ENCODE measurements around the gene PPP4R2.
A peak's percentile ranks its signal among the peaks of the same experiment; 100 is the strongest.

Gene PPP4R2

GRCh38 chr3:73072634-73073033, 76.0 kb downstream of the PPP4R2 start:
- Histone ChIP-seq H3K9ac (ENCODE audit: low read depth, low read length) (no peak overlapping the region), H3K4me2 (ENCODE audit: low read length) (no peak overlapping the region), H3K27me3 (ENCODE audit: control insufficient read depth, insufficient read depth, low read length) (no peaks in the 10 kb centered on the region), H3K36me3 (ENCODE audit: insufficient read depth, low read length) (no peaks in the 10 kb centered on the region), H3K4me3 (ENCODE audit: low read length) (no peak overlapping the region), H3K4me1 (ENCODE audit: control insufficient read depth, insufficient read depth, low read length) (peaks cover 28% of the 10 kb centered on the region), H3K9me3 (replicated peaks; ENCODE audit: low read length) (no peaks in the 10 kb centered on the region)

- Histone ChIP-seq H3K4me1 (ENCODE audit: control insufficient read depth, insufficient read depth, low read length) (peaks cover 28% of the 10 kb centered on the region), H3K27me3 (ENCODE audit: control insufficient read depth, insufficient read depth, low read length) (no peaks in the 10 kb centered on the region), H3K4me2 (ENCODE audit: low read length) (no peak overlapping the region), H3K9ac (ENCODE audit: low read depth, low read length) (no peak overlapping the region), H3K36me3 (ENCODE audit: insufficient read depth, low read length) (no peaks in the 10 kb centered on the region), H3K9me3 (replicated peaks; ENCODE audit: low read length) (no peaks in the 10 kb centered on the region), H3K4me3 (ENCODE audit: low read length) (no peak overlapping the region)
Observed at GRCh38 chr3:73073091-73073707, 76.6 kb downstream of the PPP4R2 start.

DNA sequence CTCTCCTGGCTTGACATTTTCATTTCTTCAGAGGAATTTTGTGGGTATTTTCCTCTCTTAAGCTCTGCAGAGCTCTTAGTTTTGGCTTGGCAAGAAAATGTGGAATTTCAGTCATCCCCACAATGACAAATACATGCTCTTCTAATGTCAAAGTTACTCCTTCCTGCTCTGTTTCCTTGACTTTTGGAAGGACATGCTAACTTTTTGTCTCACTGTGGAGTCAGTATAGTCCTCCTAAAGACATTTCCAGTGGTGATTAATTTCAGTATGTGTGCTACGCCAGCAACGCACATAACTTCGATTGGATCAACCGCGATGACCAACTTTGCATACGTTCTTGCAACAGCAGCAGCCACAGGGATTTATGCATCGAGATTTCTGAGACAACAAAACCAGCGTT, 78.2 kb downstream of the PPP4R2 start:
- Histone ChIP-seq H3K9me3 (replicated peaks; ENCODE audit: low read length) (no peaks in the 10 kb centered on the region), H3K27me3 (ENCODE audit: control insufficient read depth, insufficient read depth, low read length) (no peaks in the 10 kb centered on the region), H3K4me3 (ENCODE audit: low read length) (no peak overlapping the region)

GRCh38 chr3:73080216-73080966, 83.8 kb downstream of the PPP4R2 start:
- no peaks in the 10 kb centered on the region for H3K4me1 ChIP-seq (ENCODE audit: control insufficient read depth, insufficient read depth, low read length)
- no peaks in the 10 kb centered on the region for H3K27me3 ChIP-seq (ENCODE audit: control insufficient read depth, insufficient read depth, low read length)
- no peak overlapping the region for H3K4me3 ChIP-seq (ENCODE audit: low read length)
- H3K9ac ChIP-seq (ENCODE audit: low read depth, low read length): no peak overlapping the region
- H3K36me3 ChIP-seq (ENCODE audit: insufficient read depth, low read length): no peaks in the 10 kb centered on the region
- no peak overlapping the region for H3K4me2 ChIP-seq (ENCODE audit: low read length)
- H3K9me3 ChIP-seq (replicated peaks; ENCODE audit: low read length): no peaks in the 10 kb centered on the region

More for the DNA sequence above, 78.2 kb downstream of the PPP4R2 start:
- Histone ChIP-seq H3K9ac (ENCODE audit: low read depth, low read length) (no peak overlapping the region), H3K4me1 (ENCODE audit: control insufficient read depth, insufficient read depth, low read length) (peaks cover 28% of the 10 kb centered on the region), H3K36me3 (ENCODE audit: insufficient read depth, low read length) (no peaks in the 10 kb centered on the region), H3K4me2 (ENCODE audit: low read length) (no peak overlapping the region)

DNA sequence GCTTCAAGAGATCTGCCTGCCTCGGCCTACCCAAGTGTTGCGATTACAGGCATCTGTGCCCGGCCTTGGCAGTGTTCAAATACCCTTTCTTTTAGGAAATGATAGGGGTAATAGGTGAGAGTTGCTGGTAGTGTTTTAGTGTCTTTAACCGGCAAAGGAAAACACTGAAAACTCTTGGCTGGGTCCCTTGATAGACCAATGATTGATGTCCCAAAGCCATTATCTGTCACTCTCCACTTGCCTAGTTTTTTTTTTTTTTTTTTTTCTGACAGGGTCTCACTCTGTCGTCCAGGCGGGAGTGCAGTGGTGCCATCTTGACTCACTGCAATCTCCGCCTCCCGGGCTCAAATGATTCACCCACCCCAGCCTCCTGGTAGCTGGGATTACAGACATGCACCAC, 84.5 kb downstream of the PPP4R2 start:
- H3K4me3 ChIP-seq (ENCODE audit: low read length): no peak overlapping the region
- H3K4me2 ChIP-seq (ENCODE audit: low read length): no peak overlapping the region
- no peaks in the 10 kb centered on the region for H3K36me3 ChIP-seq (ENCODE audit: insufficient read depth, low read length)
- no peaks in the 10 kb centered on the region for H3K9me3 ChIP-seq (replicated peaks; ENCODE audit: low read length)
- no peak overlapping the region for H3K9ac ChIP-seq (ENCODE audit: low read depth, low read length)
- H3K27me3 ChIP-seq (ENCODE audit: control insufficient read depth, insufficient read depth, low read length): no peaks in the 10 kb centered on the region
- no peaks in the 10 kb centered on the region for H3K4me1 ChIP-seq (ENCODE audit: control insufficient read depth, insufficient read depth, low read length)

GRCh38 chr3:73084170-73084569, 87.6 kb downstream of the PPP4R2 start:
- Histone ChIP-seq H3K4me2 (ENCODE audit: low read length) (no peak overlapping the region), H3K4me1 (ENCODE audit: control insufficient read depth, insufficient read depth, low read length) (no peaks in the 10 kb centered on the region), H3K9ac (ENCODE audit: low read depth, low read length) (no peak overlapping the region), H3K9me3 (replicated peaks; ENCODE audit: low read length) (no peaks in the 10 kb centered on the region), H3K36me3 (ENCODE audit: insufficient read depth, low read length) (no peaks in the 10 kb centered on the region), H3K27me3 (ENCODE audit: control insufficient read depth, insufficient read depth, low read length) (no peaks in the 10 kb centered on the region), H3K4me3 (ENCODE audit: low read length) (no peak overlapping the region)

- H3K36me3 ChIP-seq (ENCODE audit: insufficient read depth, low read length): no peaks in the 10 kb centered on the region
- H3K9ac ChIP-seq (ENCODE audit: low read depth, low read length): no peak overlapping the region
- no peaks in the 10 kb centered on the region for H3K9me3 ChIP-seq (replicated peaks; ENCODE audit: low read length)
- no peak overlapping the region for H3K4me3 ChIP-seq (ENCODE audit: low read length)
- H3K27me3 ChIP-seq (ENCODE audit: control insufficient read depth, insufficient read depth, low read length): no peaks in the 10 kb centered on the region
- H3K4me1 ChIP-seq (ENCODE audit: control insufficient read depth, insufficient read depth, low read length): no peaks in the 10 kb centered on the region
- H3K4me2 ChIP-seq (ENCODE audit: low read length): no peak overlapping the region
Observed at GRCh38 chr3:73086071-73086494, 89.5 kb downstream of the PPP4R2 start.

- Histone ChIP-seq H3K4me1 (ENCODE audit: control insufficient read depth, insufficient read depth, low read length) (peaks cover 10% of the 10 kb centered on the region), H3K9ac (ENCODE audit: low read depth, low read length) (no peak overlapping the region), H3K4me3 (ENCODE audit: low read length) (no peak overlapping the region), H3K9me3 (replicated peaks; ENCODE audit: low read length) (no peaks in the 10 kb centered on the region), H3K36me3 (ENCODE audit: insufficient read depth, low read length) (no peaks in the 10 kb centered on the region), H3K4me2 (ENCODE audit: low read length) (peak overlapping the region; percentile 42), H3K27me3 (ENCODE audit: control insufficient read depth, insufficient read depth, low read length) (no peaks in the 10 kb centered on the region)
Observed at GRCh38 chr3:73094129-73094528, 97.5 kb downstream of the PPP4R2 start.

GRCh38 chr3:73094951-73095350, 98.3 kb downstream of the PPP4R2 start:
- Histone ChIP-seq H3K4me2 (ENCODE audit: low read length) (no peak overlapping the region), H3K9ac (ENCODE audit: low read depth, low read length) (no peak overlapping the region), H3K4me3 (ENCODE audit: low read length) (no peak overlapping the region), H3K4me1 (ENCODE audit: control insufficient read depth, insufficient read depth, low read length) (peaks cover 10% of the 10 kb centered on the region), H3K27me3 (ENCODE audit: control insufficient read depth, insufficient read depth, low read length) (no peaks in the 10 kb centered on the region), H3K36me3 (ENCODE audit: insufficient read depth, low read length) (no peaks in the 10 kb centered on the region), H3K9me3 (replicated peaks; ENCODE audit: low read length) (no peaks in the 10 kb centered on the region)

- Histone ChIP-seq H3K36me3 (ENCODE audit: insufficient read depth, low read length) (no peaks in the 10 kb centered on the region), H3K9me3 (replicated peaks; ENCODE audit: low read length) (no peaks in the 10 kb centered on the region), H3K9ac (ENCODE audit: low read depth, low read length) (no peak overlapping the region), H3K27me3 (ENCODE audit: control insufficient read depth, insufficient read depth, low read length) (no peaks in the 10 kb centered on the region), H3K4me1 (ENCODE audit: control insufficient read depth, insufficient read depth, low read length) (peaks cover 10% of the 10 kb centered on the region), H3K4me2 (ENCODE audit: low read length) (no peak overlapping the region), H3K4me3 (ENCODE audit: low read length) (no peak overlapping the region)
Observed at GRCh38 chr3:73096169-73096568, 99.6 kb downstream of the PPP4R2 start.

DNA sequence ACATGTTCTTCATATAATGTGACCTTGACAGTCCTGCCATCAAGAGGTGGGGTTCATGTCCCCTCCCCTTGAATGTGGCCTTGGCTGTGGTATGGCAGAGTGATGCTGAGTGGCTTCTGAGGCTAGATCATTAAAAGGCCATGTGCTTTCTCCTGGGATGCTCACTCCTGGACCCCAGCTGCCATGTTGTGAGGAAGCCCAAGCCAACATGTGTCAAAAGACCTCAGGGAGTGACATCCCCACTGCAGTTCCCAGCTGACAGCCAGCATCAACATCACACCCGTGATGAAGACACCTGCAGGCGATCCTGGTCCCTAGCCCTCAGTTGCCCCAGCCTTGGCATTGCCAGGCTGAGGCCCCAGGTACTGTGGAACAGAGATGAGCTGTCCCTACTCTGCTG, 101.4 kb downstream of the PPP4R2 start:
- Histone ChIP-seq H3K27me3 (ENCODE audit: control insufficient read depth, insufficient read depth, low read length) (no peaks in the 10 kb centered on the region), H3K4me3 (ENCODE audit: low read length) (no peak overlapping the region), H3K9me3 (replicated peaks; ENCODE audit: low read length) (no peaks in the 10 kb centered on the region), H3K4me1 (ENCODE audit: control insufficient read depth, insufficient read depth, low read length) (peaks cover 10% of the 10 kb centered on the region), H3K4me2 (ENCODE audit: low read length) (no peak overlapping the region), H3K9ac (ENCODE audit: low read depth, low read length) (no peak overlapping the region), H3K36me3 (ENCODE audit: insufficient read depth, low read length) (no peaks in the 10 kb centered on the region)

DNA sequence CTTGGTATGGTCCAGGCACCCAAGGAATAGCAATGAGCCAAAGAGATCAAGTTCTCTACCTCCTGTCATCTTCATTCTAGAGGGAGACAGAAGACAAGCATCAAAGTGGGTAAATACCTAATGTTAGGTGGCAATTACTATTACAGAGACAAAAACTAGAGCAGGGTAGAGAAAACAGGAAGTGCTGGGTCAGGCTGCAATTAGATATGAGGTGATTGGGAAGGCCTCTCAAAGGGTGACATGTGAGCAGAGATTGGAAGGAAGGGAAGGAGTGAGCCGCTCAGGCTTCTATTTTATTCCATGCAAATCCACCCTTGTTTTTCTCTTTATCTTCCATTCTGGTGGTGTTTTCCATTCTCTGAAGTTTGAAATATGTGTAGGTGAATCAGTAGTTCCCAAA, 102.3 kb downstream of the PPP4R2 start:
- Histone ChIP-seq H3K4me1 (ENCODE audit: control insufficient read depth, insufficient read depth, low read length) (peaks cover 10% of the 10 kb centered on the region), H3K9me3 (replicated peaks; ENCODE audit: low read length) (no peaks in the 10 kb centered on the region), H3K27me3 (ENCODE audit: control insufficient read depth, insufficient read depth, low read length) (no peaks in the 10 kb centered on the region), H3K36me3 (ENCODE audit: insufficient read depth, low read length) (no peaks in the 10 kb centered on the region), H3K9ac (ENCODE audit: low read depth, low read length) (no peak overlapping the region), H3K4me2 (ENCODE audit: low read length) (no peak overlapping the region), H3K4me3 (ENCODE audit: low read length) (no peak overlapping the region)

Data from skeletal muscle satellite cell (primary cell).